Measurements from ENCODE around the gene NLRP5. TPM values are rescaled to one million over a fixed set of nuclear protein-coding genes. Genes with fewer than 3 reads are reported as not detected.

The NLRP5 gene
- total and polyA plus RNA-seq, 2 of the 4 experiments (the other 2 are of a cell fraction): not detected

DNA sequence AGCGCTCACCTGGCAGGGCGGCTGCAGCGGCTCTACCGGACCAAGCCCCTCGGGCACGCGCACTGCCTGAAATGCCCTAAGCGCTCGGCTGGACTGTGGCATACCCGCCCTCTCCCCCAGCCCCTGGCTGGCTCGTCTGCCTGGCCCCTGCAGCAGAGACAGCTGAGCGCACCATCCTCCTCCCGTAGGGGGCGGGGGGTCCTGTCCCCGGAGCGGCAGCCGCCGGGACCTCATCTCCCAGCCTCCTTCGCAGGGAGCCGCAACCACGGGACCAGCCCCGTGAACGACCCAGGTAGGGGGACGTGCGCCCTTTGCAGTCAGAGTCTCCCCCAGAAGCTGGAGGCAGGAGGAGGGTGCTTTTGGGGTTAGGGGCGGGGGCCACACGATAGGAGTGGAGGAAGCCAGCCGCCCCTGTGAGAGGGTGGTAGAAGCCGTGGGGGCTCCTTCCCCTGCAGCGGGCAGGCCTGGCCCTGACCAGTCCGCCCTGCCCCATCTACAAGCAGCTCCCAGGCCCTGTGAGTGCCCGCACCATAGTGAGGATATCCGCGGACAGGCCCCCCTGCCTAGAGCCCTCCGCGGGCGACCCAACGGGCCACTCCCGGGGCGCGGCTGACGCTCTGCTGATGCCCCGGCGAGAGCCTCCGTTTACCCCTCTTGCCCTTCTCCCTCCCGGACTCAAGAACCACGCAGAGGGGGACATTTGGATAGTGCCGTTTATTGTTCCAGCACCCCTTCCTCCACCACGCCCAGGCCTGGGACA, 100.3 kb downstream of the NLRP5 start:
- Histone ChIP-seq H3K4me3 (ENCODE audit: insufficient read depth, low read depth, low read length) (no peak overlapping the region), H3K9me3 (ENCODE audit: control insufficient read depth, insufficient read depth, low read length) (no peaks in the 10 kb centered on the region), H3K79me1 (ENCODE audit: low read depth in 1 of 2, low read length in 2 of 2) (peaks cover 9 to 36% of the 10 kb centered on the region in 2 experiments), H2AK9ac (replicated peaks; ENCODE audit: low read depth, low read length, poor library complexity) (no peak overlapping the region), H3K9me1 (ENCODE audit: insufficient read depth, low read length) (0 out of 2 replicates have a peak, but pooled peaks cover 7% of the 10 kb centered on the region), H2BK20ac (ENCODE audit: low read depth, low read length) (no peak overlapping the region), H3K18ac (ENCODE audit: low read depth, low read length) (no peak overlapping the region), H3K9ac (ENCODE audit: low read depth, low read length) (no peak overlapping the region), H3K4me1 (ENCODE audit: control insufficient read depth, insufficient read depth, low read length) (peaks cover 3% of the 10 kb centered on the region; the same call in 1 of the 2 replicates), H3K23ac (ENCODE audit: low read depth, low read length) (no peak overlapping the region), H4K8ac (ENCODE audit: low read depth in 2 of 2, low read length in 2 of 2) (no peak overlapping the region), H2BK5ac (ENCODE audit: low read depth, low read length, poor library complexity, severe bottlenecking) (no peak overlapping the region), H3K36me3 (ENCODE audit: control insufficient read depth, insufficient read depth, low read length) (peaks cover 15% of the 10 kb centered on the region), H3K14ac (replicated peaks; ENCODE audit: low read depth, low read length) (no peak overlapping the region), H3K4me2 (ENCODE audit: low read depth, low read length) (no peak overlapping the region), H2BK15ac (ENCODE audit: low read depth, low read length) (no peak overlapping the region), H3K56ac (ENCODE audit: extremely low read depth, insufficient read depth, low read length) (no peak overlapping the region), H4K20me1 (ENCODE audit: insufficient read depth, low read length) (peaks cover 43% of the 10 kb centered on the region), H2BK120ac (ENCODE audit: low read depth, low read length) (no peak overlapping the region), H3K27ac (ENCODE audit: insufficient read depth, low read length) (no peak overlapping the region), H4K5ac (ENCODE audit: low read depth, low read length) (no peak overlapping the region), H3K4ac (ENCODE audit: low read depth, low read length) (no peak overlapping the region), H2AK5ac (ENCODE audit: low read depth, low read length) (no peak overlapping the region), H4K91ac (ENCODE audit: insufficient read depth, low read depth, low read length) (no peak overlapping the region), H2AFZ (replicated peaks; ENCODE audit: low read length, poor library complexity) (no peak overlapping the region), H3K27me3 (ENCODE audit: control insufficient read depth, insufficient read depth, low read length) (no peaks in the 10 kb centered on the region)
- ChIA-PET CTCF (no interaction called here), POLR2A (ENCODE audit: unreplicated experiment) (no interaction called here)
- dilution Hi-C loops (cut with HindIII; ENCODE audit: low sequenced_read_pairs, unreplicated experiment): no loop called here
- no peak for DNase-seq
- in situ Hi-C loops (cut with MboI; ENCODE audit: low sequenced_read_pairs): no loop called here
- 67% methylated on average over 20 of the region's 49 CpGs; no CpG with 5 or more reads in 1 of the 2 experiments for WGBS, 2 experiments (ENCODE audit: extremely low coverage in 2 of 2, insufficient read length in 1 of 2)
- TF ChIP-seq CHD1 (IDR thresholded peaks at IDR 0.05; ENCODE audit: low read depth, low read length): no peak
- no peak for TF ChIP-seq RFX5 (IDR thresholded peaks at IDR 0.05; ENCODE audit: low read depth, low read length)
- TF ChIP-seq, protein P1, sequence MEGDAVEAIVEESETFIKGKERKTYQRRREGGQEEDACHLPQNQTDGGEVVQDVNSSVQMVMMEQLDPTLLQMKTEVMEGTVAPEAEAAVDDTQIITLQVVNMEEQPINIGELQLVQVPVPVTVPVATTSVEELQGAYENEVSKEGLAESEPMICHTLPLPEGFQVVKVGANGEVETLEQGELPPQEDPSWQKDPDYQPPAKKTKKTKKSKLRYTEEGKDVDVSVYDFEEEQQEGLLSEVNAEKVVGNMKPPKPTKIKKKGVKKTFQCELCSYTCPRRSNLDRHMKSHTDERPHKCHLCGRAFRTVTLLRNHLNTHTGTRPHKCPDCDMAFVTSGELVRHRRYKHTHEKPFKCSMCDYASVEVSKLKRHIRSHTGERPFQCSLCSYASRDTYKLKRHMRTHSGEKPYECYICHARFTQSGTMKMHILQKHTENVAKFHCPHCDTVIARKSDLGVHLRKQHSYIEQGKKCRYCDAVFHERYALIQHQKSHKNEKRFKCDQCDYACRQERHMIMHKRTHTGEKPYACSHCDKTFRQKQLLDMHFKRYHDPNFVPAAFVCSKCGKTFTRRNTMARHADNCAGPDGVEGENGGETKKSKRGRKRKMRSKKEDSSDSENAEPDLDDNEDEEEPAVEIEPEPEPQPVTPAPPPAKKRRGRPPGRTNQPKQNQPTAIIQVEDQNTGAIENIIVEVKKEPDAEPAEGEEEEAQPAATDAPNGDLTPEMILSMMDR (conservative IDR thresholded peaks at IDR 0.05; ENCODE audit: low read depth, low read length): no peak
- TF ChIP-seq FOS (IDR thresholded peaks at IDR 0.05; ENCODE audit: low read depth, low read length): no peak
- no peak for TF ChIP-seq RAD21 (IDR thresholded peaks at IDR 0.05; ENCODE audit: low read length)
- TF ChIP-seq MAZ (IDR thresholded peaks at IDR 0.05; ENCODE audit: borderline replicate concordance, low read depth, low read length): no peak
- TF ChIP-seq, protein P2, sequence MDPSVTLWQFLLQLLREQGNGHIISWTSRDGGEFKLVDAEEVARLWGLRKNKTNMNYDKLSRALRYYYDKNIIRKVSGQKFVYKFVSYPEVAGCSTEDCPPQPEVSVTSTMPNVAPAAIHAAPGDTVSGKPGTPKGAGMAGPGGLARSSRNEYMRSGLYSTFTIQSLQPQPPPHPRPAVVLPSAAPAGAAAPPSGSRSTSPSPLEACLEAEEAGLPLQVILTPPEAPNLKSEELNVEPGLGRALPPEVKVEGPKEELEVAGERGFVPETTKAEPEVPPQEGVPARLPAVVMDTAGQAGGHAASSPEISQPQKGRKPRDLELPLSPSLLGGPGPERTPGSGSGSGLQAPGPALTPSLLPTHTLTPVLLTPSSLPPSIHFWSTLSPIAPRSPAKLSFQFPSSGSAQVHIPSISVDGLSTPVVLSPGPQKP (IDR thresholded peaks at IDR 0.05; ENCODE audit: borderline replicate concordance, low read depth, low read length): no peak
- TF ChIP-seq MXI1 (IDR thresholded peaks at IDR 0.05; ENCODE audit: borderline replicate concordance, low read depth, low read length): no peak
- no peak for TF ChIP-seq BHLHE40 (IDR thresholded peaks at IDR 0.05; ENCODE audit: low read depth, low read length)
- TF ChIP-seq RCOR1 (IDR thresholded peaks at IDR 0.05; ENCODE audit: insufficient replicate concordance, low read length): no peak
- no peak for TF ChIP-seq SMC3 (IDR thresholded peaks at IDR 0.05; ENCODE audit: low read depth, low read length)
- TF ChIP-seq, protein P3, sequence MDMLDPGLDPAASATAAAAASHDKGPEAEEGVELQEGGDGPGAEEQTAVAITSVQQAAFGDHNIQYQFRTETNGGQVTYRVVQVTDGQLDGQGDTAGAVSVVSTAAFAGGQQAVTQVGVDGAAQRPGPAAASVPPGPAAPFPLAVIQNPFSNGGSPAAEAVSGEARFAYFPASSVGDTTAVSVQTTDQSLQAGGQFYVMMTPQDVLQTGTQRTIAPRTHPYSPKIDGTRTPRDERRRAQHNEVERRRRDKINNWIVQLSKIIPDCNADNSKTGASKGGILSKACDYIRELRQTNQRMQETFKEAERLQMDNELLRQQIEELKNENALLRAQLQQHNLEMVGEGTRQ (IDR thresholded peaks at IDR 0.05; ENCODE audit: low read depth, low read length): no peak
- no TSS peak for BruUV-seq (replicated peaks)
- ATAC-seq (ENCODE audit: low read depth): no peak
- intact Hi-C loops (cut with micrococcal nuclease): no loop called here
